Activated T-cell treated with anti-CD3 and anti-CD28 coated beads, Interleukin-2, amount 50 U/mL, for 1 hour (primary cell): ENCODE data around the gene GNG10.
"Not testable (repeated sequence)": the region's sequence is repeated elsewhere in the genome, so short reads cannot be mapped to it uniquely, and the experiment has no call there.

Source experiments
- DNase-seq: peaks from one replicate; pipeline ENCODE4 v3.0.0-alpha.2; 2020

Gene GNG10

DNA sequence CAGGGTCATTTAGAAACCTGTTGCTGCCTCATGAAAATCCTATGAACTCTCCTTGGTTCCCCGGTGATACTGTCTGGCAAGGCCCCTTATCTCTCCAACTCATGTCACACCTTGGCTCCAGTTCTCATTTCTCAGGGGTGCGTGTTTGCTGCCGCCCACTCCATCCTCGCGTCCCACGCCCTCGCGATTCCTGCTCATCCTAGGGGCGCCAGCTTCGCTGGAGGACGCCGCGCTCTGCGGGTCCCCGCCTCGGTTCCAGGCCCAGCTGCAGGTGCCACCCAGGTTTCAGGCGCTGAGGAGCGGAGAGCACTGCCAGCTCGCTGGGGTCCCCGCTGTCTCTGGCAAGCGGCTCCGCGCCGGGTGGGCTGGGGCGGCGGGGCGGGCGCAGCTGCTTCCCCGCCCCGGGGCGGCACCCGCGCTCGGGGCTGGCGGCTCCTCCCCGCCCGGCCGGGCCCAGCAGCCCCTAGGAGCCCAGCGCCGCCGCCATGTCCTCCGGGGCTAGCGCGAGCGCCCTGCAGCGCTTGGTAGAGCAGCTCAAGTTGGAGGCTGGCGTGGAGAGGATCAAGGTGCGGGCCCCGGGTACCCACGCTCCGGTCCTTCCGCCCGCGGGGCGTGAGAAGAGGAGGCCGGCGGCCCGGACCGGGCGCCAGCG, at the start of gene GNG10:
Gene GNG10 (plus strand): TSS at position 456 of the 652 bp plus-strand sequence. CDS start 30 bp downstream, at position 486.
- DNase-seq = peak; percentile 81

DNA sequence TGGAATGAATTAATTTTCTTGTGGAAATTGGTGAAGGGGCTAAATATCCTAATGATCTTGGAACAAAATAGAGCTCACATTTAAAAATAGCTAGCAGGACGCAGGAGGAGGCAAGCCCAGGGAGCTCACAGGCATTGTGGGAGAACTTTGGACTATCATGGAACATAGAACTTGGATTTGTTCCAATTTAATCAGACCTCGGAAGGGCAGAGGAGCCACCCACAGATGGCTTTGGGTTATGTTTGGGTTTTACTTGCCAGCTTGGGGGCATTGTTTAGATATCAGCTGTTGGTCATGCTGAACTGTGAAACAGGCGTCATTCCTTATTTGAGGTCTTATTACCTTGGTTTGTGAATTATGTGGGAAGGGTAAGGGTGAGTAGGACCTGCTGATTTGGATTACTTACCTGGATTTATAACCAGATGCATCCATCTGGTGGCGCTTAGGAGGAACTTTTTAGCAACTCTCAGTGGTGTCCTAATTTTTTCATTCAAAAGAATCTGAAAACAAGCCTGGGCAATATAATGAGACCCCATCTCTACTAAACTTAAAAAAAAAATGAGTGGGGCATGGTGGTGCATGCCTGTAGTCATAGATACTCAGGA, 47.9 kb upstream of the GNG10 start:
- DNase-seq = no peak

DNA sequence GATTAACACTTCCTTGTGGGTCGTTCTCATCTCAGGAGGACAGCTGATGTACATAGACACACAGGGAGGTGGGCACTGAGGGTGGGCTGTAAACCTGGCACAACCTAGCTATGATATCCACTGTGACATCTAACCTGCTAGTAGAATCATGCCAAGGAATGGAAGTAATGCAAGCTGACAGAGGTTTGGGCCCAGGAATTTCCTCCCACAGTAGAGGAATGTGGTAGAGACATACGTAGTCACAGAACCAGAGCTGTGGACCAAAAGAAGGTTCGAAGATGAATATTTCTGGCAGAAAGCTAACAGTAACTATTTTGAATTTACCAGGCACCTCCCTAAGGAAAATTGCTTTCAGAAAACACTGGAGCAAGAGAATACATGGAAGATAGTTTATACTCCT, 45.5 kb upstream of the GNG10 start:
- no peak for DNase-seq

DNA sequence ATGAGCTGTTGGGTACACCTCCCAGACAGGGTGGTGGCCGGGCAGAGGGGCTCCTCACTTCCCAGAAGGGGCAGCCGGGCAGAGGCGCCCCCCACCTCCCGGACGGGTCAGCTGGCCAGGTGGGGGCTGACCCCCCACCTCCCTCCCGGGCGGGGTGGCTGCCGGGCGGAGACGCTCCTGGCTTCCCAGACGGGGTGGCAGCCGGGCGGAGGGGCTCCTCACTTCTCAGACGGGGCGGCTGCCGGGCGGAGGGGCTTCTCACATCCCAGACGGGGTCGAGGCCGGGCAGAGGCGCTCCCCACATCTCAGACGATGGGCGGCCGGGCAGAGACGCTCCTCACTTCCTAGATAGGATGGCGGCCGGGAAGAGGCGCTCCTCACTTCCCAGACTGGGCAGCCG, 44.1 kb upstream of the GNG10 start:
- not testable (repeated sequence) for DNase-seq

DNA sequence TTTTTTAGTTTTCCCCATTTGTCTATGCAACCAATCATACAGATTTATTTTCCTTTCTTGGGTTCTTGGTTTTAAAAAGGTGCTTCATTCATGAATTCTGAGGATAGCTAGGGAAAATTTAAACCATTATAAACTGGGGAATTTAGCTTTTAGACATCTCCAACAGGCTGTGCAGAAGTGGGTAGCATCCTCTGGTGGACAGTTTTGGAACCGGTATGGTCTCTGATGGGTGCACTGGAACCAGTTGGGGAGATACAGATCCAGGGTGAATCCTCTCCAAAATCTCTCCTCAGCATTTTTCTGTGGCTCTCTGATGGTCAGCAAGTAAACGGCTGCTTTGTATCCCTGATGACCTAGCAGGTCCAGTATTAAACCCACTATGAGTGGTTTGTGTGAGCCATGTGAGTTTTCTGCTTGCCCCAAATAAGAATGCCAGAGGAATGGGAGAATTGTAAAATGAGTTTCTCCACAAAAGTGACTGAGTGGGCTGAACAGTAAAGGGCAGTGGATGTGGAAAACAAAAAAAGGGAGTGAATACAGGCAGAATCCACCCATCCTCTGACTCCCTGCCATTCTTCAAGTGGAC, 39.4 kb upstream of the GNG10 start:
- no peak for DNase-seq

DNA sequence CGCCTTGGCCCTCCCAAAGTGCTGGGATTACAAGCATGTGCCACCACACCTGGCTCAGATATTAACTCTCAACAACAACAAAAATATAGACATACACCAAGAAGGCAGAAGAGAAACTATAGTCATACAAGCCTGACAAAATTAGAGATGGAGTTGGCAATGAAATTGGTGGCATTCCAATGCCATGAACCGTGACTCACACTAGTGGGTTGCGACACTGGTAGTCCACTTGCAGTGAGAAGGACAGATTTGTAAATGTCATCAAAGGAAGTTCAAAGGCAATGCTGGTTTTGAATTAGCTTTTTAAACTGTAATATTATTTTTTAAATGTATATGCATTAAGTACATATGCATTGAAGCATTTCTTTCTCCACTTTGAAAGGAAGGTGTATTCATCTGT, 38.8 kb upstream of the GNG10 start:
- no peak for DNase-seq

DNA sequence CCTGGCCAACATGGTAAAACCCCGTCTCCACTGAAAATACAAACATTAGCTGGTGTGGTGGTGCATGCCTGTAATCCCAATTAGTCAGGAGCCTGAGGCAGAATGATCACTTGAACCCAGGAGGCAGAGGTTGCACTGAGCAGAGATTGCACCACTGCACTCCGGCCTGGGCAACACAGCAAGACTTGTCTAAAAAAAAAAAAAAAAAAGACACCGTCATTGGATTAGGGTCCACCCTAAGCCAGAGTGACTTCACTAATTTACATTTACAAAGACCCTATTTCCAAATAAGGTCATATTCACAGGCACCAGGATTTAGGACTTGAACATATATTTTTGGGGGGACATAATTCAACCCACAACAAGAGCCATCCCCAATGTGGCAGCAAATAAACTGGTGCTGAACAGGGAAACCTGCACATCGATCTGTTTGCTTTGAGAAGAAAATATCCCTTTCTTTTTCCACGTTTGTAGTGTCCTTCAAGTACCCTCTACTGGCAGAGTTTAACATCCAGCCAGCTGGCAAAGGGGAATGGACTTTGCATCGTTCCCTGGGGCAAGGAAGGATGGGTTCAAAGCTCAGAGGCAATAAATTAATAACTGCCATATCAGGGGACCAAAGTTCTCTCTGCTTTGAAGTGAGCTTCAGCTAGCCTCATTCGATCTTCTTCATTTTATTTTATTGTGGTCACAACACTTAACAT, 34.0 kb upstream of the GNG10 start:
- DNase-seq = no peak

DNA sequence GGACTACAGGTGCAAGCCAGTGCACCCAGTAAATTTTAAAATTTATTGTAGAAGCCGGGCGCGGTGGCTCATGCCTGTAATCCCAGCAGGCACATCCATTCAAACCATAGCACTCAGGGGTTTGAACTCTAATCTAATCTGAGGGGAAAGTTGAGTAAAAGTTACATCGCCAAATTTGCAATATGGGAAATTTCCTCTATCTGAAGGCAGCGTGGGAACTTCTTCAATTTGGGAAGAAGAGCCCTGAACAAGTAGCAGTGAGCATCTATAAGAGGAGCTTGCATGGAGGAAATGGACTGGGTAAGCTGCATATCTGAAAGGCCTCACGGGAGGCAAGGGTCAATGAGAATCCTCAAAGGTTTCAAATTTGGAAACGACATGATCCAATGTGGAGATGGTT, 33.0 kb upstream of the GNG10 start:
- DNase-seq = no peak

DNA sequence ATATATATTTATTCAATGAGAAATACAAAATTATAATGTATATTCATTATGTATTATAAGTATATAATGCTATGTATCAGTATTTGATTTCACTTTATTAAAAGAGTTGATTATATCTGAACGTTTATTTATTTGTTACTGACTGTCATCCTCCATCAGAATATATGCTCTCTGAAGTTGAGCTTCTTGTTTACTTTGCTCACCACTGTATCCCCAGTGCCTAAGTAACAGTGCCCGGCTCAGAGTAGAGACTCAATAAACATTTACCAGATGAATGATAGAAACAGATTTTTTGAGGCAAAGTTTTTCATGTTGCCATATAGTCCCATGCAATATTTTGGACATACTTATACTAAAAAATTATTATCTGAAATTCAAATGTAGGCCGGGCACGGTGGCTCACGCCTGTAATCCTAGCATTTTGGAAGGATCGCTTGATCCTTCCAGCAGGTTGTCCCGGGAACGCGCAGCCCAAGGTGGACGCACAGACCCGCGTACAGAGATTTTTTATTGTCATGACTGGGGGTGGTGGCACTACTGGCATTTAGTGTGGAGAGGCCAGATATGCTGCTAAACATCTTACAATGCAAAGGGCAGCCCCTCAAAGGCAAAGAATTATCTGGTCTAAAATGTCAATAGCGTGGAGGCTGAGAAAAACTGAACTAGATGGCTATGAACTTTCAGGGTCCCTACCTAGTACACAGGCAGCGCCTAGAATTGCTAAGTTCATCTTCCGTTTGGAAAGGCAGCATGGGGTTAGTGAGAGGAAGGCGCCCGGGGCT, 31.0 kb upstream of the GNG10 start:
- no peak for DNase-seq

DNA sequence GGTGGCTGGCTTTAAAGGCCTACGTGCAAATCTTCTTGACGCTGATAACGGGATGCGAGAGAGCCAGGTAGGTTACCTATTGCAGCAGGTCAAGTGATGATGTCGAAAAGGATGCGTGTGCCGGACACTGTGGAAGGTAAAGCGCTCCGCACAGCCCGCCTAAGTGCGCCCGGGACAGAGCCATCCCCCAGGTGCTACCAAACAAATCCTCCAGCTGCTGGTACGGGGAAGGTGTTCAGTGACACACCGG, 30.5 kb upstream of the GNG10 start:
- no peak for DNase-seq

DNA sequence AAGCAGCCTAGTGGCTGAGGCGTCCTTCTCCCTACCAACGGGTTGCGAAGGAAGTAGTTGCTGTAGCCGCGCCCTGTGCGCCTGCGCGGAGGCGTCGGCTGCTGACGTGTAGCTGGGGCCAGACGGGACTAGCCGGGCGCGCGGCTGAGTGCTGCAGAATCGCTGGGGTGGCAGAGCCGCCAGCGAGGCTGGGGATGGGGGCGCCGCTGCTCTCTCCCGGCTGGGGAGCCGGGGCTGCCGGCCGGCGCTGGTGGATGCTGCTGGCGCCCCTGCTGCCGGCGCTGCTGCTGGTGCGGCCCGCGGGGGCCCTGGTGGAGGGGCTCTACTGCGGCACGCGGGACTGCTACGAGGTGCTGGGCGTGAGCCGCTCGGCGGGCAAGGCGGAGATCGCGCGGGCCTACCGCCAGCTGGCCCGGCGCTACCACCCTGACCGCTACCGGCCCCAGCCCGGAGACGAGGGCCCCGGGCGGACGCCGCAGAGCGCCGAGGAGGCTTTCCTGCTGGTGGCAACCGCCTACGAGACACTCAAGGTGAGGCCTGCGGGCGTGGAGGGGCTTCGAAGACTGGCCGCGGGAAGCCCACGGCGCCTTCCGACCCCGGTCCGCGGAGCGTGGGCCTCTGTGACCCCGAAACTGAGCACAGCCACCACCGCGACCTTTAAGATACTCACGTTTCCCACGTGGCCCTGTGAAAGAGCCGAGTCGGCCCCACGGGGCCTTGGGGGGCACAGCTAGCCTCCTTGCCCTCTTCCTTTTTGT, 30.0 kb upstream of the GNG10 start, which contains the start of gene DNAJC25:
Gene DNAJC25 (plus strand): TSS at position 121 of the 758 bp plus-strand sequence. CDS start 74 bp downstream, at position 195.
- DNase-seq = peak; percentile 94

DNA sequence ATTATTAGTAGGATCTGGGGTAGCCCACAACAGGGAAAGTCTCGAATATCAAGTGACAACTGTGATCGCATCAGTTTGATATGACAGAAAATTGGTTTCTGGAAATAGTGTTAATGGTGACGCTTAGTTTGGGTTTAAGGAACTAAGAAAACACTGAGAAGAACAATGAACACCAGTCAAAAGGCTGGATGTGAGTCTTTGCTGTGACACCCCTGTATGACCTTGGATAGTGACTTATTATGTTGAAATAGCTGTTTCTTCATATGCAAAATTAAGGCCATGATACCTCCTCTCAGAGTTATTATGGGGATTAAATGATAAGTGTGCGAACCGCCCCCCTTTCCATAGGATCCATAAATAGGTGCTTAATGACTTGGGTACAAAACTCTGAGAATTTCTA, 29.3 kb upstream of the GNG10 start:
- no peak for DNase-seq

DNA sequence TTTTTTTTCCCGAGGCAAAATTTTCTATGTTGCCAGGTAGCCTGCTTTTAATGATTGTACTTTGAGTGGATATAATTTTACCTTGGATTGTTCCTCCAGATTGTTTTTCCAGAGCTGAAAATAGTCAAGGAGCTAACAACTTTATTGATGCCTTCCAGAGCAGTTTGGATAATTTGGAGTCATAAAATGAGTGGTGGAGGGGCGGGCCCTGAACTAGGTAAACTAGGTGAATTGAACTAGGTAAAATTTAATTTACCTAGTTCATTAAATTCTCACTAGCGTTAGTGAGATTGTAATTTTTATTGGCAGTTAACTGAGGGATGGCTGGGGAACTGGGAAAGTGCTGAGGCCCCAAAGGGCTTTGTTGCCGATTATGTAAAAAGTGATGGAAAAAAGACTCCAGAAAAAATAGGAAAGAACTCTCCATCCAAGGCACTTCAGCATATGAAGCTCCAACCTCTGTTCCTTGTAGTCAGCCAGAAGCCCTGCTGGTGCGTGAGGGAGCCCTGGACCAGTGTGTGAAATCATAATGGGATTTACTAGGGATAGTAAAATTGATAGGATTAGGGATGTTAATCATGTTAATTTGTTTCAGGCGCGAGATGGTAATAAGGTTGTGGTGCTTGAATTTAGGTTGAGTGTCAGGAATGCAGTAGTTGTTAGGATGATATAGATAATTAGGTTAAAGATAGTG, 28.6 kb upstream of the GNG10 start:
- no peak for DNase-seq

DNA sequence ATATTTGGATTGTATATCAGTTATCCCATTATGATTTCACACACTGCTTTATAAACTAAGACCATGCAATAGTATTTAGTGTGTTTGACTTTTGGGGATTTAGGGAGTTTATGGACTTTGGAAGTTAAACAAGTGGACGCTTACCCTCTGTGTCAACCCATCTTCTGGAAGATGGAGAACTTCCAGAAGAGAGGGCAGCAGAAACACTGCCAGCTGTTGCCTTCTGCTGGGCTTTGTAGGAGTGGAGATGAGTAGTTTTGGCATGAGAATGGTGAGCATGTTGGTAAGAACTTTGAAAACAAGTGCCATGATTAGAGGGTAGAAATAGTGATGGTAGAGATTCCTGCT, 28.0 kb upstream of the GNG10 start:
- DNase-seq = no peak

DNA sequence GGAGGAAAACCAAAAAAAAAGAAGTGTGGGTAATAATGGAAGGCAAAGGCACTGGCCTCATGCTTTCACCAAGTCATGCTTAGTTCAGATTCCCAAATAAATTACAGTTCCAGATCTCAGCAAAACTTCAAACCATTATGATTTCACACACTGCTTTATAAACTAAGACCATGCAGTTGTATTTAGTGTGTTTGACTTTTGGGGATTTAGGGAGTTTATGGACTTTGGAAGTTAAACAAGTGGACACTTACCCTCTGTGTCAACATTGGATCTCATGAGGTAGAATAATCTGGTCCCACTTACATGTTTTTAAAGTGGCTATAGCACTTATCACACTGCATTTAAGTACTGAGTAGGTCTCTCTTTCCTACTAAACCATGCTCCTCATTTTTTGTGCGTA, 26.5 kb upstream of the GNG10 start:
- no peak for DNase-seq

DNA sequence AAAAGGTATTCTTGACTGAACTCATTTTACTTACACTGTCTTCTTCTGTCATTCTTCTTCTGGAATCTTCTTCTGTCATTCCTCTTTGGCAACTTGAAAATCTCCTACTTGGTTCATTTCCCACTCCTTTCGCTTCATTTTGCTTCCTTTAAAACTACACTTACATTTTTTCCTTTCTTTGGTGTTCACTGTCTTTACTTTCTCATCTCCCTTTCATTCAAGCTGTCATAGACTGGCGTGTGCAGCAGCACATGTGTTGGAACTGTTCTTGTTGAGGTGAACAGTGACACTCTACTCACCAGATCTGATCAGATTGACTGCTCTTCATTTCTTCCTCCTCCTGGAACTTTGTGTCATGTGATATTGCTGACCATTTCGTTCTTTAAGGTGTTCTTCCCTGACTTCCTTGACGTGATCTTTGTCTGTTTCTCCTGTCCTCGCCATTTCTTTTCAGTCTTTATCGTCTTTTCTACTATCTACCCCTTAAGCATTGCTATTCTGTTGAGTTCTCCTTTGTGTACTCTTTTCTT, 23.9 kb upstream of the GNG10 start:
- no peak for DNase-seq

DNA sequence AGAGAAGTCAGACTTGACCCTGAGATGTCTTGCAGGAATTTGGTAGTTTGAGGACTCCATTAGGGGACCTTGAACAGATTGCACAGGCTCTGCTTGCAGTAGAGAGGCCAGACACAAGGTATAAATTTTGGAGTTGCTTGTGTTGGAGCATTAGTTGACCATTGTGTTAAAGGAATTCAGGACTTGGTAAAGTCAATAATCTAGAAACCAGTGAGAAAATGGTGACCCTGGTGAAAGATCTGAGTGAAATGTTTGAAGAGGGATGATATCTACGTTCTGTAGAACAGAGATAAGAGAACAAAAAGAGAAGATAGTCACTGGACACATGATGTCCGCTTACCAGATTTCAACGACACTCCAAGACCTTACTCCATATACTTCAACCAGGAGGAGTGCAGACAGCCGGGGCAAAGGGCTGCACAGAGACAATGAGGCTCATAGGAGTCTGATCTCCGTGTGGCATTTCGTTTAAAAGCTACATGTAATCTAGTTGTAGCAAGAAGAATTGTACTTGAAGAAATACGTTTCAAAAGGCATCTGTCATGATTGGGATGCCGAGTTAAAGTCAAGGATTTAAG, 17.1 kb upstream of the GNG10 start:
- no peak for DNase-seq

DNA sequence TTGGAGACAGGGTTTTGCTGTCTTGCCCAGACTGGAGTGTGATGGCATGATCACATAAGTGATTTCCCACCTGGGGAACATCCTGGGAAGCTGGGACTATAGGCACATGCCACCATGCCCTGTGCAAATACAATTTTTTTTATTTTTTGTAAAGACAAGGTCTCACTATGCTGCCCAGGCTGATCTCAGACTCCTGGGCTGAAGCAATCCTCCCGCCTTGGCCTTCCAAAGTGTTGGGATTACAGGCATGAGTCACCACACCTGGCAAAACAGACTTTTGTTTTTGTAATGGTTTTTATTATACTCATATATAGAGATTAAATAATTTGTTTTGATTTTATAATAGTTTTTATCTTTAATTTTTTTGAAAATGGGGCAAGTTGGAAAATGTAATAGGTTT, 15.6 kb upstream of the GNG10 start:
- no peak for DNase-seq

DNA sequence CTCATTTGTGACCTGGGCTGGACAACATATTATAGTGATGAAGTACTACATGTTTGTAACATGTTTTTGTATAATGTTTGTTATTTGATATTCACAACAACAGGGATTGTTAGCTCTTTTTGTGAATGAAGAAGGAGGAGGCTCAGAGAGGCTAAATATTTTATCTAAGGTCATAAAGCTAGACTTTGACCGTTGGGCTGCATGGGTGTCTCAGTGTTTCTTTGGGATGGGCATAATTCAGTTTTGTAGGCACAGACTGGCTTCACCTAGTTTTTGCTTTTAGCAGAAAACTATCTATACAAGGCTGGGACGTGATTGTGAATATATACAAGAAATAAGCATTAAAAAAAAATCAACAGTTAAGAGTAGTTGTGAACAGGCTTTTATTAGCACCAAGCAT, 15.0 kb upstream of the GNG10 start:
- no peak for DNase-seq

DNA sequence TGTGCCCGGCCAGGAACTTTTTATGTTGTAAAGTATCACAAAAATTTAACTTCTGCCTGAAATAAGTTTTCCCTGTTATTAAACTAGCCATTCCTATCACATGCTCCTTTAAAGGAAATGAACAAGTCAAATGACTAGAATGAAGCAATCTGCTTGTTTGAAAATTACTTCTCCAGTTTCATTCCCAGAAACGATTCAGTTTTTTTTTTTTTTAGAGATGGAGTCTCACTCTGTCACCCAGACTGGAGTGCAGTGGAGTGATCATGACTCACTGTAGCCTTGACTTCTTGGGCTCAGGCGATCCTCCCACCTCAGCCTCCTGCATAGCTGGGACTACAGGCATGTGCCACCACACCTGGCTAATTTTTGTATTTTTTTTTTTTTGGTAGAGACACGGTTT, 13.3 kb upstream of the GNG10 start:
- DNase-seq = no peak

DNA sequence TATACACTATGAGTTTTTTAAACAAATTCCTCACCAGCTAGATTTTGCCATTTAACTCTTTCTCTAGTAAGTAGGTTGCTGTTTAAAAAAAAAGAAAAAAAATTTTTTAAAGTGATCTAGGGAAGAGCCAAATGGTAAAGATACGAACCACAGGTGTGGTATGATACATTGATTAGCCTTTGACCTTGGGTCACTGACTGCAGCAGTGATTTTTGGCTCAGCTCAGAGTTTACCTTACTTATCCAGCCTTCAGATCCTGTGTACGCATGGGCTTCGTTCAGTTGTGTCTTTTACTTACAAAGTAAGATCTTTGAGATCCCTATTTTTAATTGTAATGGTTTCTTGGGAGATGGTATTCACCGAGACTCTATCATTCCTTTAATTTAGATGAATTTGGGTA, 12.4 kb upstream of the GNG10 start:
- no peak for DNase-seq

DNA sequence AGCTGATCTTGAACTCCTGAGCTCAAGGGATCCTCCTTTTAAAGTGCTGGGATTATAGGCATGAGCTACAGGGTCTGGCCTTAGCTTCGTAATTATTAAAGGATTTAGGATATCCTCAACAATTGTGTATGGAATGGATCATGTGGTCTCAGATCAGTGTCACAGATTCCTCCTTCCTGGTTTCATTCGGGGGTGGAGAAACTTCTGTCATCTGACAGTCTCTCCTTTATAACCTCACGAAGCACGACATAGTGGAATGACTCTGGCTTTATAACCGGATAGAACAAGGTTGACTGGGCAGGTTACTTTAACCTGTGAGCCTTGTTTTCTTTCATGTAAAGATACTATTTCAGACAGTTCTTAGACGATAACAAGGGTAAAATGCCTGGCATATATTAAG, 4.4 kb upstream of the GNG10 start:
- no peak for DNase-seq
